ENCODE data around the gene KCNH3.

DNA sequence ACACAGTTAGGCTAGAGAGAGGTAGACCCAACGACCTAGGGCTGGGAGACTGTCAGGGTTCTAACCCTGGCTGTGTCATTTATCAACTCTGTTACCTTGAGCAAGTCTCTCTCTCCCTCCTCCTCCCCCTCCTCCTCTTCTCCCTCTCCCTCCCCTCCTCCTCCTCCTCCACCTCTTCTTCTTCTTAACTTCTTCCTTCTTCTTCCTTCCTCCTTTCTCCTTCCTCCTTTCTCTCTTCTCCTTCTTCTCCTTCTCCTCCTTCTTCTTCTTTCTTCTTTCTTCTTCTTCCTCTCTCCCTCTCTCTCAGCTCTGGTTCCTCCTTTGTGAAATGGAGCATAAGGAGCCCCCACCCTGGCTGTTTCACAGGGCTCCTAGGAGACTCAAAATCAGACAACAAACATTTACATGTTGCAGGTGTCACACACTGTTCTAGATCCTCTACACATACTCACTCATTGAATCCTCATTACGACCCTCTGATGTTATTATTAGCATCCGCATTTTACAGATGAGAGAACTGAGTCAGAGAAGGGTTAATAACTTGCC is 2.2 kb upstream of the KCNH3 start:
- TF ChIP-seq, protein P1, sequence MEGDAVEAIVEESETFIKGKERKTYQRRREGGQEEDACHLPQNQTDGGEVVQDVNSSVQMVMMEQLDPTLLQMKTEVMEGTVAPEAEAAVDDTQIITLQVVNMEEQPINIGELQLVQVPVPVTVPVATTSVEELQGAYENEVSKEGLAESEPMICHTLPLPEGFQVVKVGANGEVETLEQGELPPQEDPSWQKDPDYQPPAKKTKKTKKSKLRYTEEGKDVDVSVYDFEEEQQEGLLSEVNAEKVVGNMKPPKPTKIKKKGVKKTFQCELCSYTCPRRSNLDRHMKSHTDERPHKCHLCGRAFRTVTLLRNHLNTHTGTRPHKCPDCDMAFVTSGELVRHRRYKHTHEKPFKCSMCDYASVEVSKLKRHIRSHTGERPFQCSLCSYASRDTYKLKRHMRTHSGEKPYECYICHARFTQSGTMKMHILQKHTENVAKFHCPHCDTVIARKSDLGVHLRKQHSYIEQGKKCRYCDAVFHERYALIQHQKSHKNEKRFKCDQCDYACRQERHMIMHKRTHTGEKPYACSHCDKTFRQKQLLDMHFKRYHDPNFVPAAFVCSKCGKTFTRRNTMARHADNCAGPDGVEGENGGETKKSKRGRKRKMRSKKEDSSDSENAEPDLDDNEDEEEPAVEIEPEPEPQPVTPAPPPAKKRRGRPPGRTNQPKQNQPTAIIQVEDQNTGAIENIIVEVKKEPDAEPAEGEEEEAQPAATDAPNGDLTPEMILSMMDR (conservative IDR thresholded peaks at IDR 0.05 in 1 of 2, IDR thresholded peaks at IDR 0.05 in 1 of 2; ENCODE audit: extremely low read depth in 1 of 2, insufficient read depth in 1 of 2, low read depth in 1 of 2, low read length in 2 of 2): no peak
- TF ChIP-seq EZH2 (IDR thresholded peaks at IDR 0.05; ENCODE audit: borderline replicate concordance, low read length): no peak
